ENCODE results near the gene SLC13A5. TPM values are rescaled to one million over a fixed set of nuclear protein-coding genes. Genes with fewer than 3 reads are reported as not detected.
A peak's percentile ranks its signal among the peaks of the same experiment; 100 is the strongest.
"Not testable (repeated sequence)": the region's sequence is repeated elsewhere in the genome, so short reads cannot be mapped to it uniquely, and the experiment has no call there.

SLC13A5 gene
- under 1 TPM in 7 of 8 experiments, not detected in 1; 0.07 to 0.73 (median 0.17) TPM for total RNA-seq

GRCh38 chr17:6713130-6713917, at the start of gene SLC13A5:
Gene SLC13A5, minus strand, starts transcription at chr17:6713369. Its CDS starts 36 bp downstream, at chr17:6713333.
- 0 to 15% (median 0%) methylated on average over 1 to 12 of the region's 71 CpGs; no CpG with 5 or more reads in 7 of the 10 experiments for WGBS, 10 experiments
- in situ Hi-C loops (cut with MboI; ENCODE audit: low pct_unique_long_range_greater_than_20kb in 2 of 9, low sequenced_read_pairs in 9 of 9, unreplicated experiment in 9 of 9) = no loop called here
- ATAC-seq (replicated peaks in 6 of 8) = peak; percentile 31 to 92 (median 88)
- no peaks in the 10 kb centered on the region for H3K4me1 ChIP-seq (replicated peaks in 1 of 2)
- H3K27ac ChIP-seq = no peak within 1 kb of the TSS
- H3K4me3 ChIP-seq = peak within 1 kb of the TSS; percentile 8 to 31 (median 25)

DNA sequence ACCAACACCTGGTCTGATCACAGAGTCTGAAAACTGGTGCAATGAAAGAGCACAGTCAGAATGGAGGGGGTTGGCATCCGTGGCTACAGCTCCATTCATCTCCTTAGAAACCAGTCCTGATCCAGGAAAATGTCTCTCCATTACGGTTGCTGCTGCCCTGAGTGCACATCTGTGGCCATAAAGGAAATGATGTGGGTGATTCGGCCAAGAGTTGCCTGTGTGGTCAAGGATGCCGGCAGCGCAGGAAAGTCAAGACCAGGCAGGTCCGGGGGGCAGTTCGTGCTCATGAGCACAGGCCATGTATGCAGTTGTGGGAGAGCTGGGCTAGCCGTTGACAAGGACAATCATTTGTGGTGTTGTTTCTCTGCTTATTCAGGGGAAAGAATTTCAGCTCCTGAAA, 48.6 kb upstream of the SLC13A5 start:
- 20 to 84% (median 63%) methylated on average over 1 to 8 of the region's 8 CpGs; no CpG with 5 or more reads in 4 of the 10 experiments for WGBS, 10 experiments
- Histone ChIP-seq H3K4me3 (no peak overlapping the region), H3K4me1 (replicated peaks in 1 of 2) (peaks cover 0 to 8% of the 10 kb centered on the region in 2 donors), H3K27ac (no peak overlapping the region)
- peak in 3 of 8 experiments; percentile 45 to 97 (median 69) for ATAC-seq (replicated peaks in 6 of 8)
- in situ Hi-C loops (cut with MboI; ENCODE audit: low pct_unique_long_range_greater_than_20kb in 2 of 9, low sequenced_read_pairs in 9 of 9, unreplicated experiment in 9 of 9) = loop anchor here in 1 of 9 experiments (10.0 kb wide), 1 partner anchor 97 kb away; no protein-coding TSS in a partner anchor

GRCh38 chr17:6757747-6758146, 44.6 kb upstream of the SLC13A5 start:
- Histone ChIP-seq H3K4me1 (replicated peaks in 1 of 2) (peaks cover 0 to 19% of the 10 kb centered on the region in 2 donors), H3K4me3 (no peak overlapping the region), H3K27ac (no peak overlapping the region)
- 55 to 100% (median 71%) methylated on average over 1 to 2 of the region's 2 CpGs; no CpG with 5 or more reads in 3 of the 10 experiments for WGBS, 10 experiments
- ATAC-seq (replicated peaks in 6 of 8) = no peak
- in situ Hi-C loops (cut with MboI; ENCODE audit: low pct_unique_long_range_greater_than_20kb in 2 of 9, low sequenced_read_pairs in 9 of 9, unreplicated experiment in 9 of 9) = no loop called here

DNA sequence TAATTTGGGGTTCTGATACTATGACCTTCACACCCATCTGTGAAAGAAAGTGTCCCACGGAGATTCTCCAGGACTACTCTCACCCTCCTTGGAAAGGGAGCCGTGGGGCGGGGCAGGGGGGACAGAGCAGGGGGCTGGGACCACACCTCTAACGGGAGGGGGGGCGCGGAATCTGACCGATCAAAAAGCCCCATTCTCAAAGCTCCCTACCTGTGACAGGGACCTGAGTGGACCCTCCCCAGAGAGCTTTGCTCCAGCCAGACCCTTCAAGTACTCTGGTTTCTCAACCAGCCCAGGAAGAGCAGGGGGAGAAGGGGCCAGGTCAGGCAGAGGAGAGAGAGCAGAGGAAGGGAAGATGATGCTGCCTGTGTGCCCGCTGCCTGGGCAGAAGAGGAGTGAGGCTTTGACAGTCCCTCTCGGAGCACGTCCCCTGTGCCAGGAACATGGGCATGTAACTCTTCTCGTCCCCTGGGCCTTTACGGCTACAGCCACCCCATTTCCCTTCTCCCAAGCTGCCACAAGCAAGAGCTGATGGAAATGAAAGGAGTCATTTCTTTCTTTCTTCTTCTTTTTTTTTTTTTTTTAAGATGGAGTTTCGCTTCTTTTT, 43.4 kb upstream of the SLC13A5 start:
- WGBS, 10 experiments = 60 to 100% (median 83%) methylated on average over 1 to 4 of the region's 13 CpGs; no CpG with 5 or more reads in 5 of the 10 experiments
- in situ Hi-C loops (cut with MboI; ENCODE audit: low pct_unique_long_range_greater_than_20kb in 2 of 9, low sequenced_read_pairs in 9 of 9, unreplicated experiment in 9 of 9) = no loop called here
- peak in 1 of 8 experiments; percentile 4 for ATAC-seq (replicated peaks in 6 of 8)
- no peak overlapping the region for H3K4me3 ChIP-seq
- H3K27ac ChIP-seq = no peak overlapping the region
- H3K4me1 ChIP-seq (replicated peaks in 1 of 2) = peaks cover 0 to 21% of the 10 kb centered on the region in 2 donors

DNA sequence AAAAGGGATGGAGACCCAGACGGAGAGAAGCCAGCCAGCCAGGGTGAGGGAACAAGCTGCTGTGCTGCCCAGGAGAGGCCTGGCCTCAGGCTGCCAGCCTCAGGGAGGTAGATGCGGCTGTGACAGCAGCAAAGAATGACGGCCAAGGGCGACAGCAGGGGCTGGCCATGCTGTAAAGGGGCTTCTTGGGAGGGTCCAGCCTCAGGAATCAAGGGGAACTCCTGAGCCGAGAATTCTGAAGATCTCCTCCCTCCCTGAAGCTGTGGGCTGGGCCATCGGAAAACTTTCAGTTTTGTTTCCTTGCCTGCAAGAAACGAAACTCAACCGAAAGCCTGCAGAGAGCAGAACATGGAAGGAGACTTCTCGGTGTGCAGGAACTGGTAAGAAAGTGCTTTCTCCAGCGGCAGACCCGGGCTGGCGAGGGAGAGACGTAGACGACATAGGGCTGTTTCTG, 42.6 kb upstream of the SLC13A5 start, which contains the start of gene XAF1:
TSS of gene XAF1 (plus strand) at position 316 of the 454 bp plus-strand sequence. CDS start at position 349, 33 bp downstream.
- H3K27ac ChIP-seq = no peak within 1 kb of the TSS

DNA sequence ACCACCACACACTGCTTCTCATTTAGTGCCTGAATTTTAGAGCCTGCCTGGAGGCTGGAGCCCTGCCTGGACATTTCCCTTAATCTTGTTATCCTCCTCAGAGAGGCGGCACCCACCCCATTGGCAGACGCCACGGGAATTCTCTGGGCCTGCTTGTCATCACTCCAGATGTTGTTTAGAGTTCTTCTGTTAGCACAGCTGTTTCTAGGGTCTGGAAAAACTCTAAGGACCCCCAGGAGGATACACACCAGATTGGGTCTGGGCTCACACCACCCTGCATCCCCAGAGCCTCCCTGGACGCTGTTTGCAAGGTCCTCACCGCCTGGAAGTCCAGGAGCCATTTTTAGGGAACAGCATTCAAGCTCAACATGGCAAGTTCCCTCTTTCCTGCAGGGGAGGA, 42.1 kb upstream of the SLC13A5 start:
- H3K4me1 ChIP-seq (replicated peaks in 1 of 2) = peaks cover 0 to 18% of the 10 kb centered on the region in 2 donors
- H3K27ac ChIP-seq = no peak overlapping the region
- no peak overlapping the region for H3K4me3 ChIP-seq
- peak in 3 of 8 experiments; percentile 23 to 55 (median 49) for ATAC-seq (replicated peaks in 6 of 8)
- in situ Hi-C loops (cut with MboI; ENCODE audit: low pct_unique_long_range_greater_than_20kb in 2 of 9, low sequenced_read_pairs in 9 of 9, unreplicated experiment in 9 of 9) = no loop called here
- WGBS, 10 experiments = 6 to 90% (median 74%) methylated on average over 1 to 5 of the region's 5 CpGs; no CpG with 5 or more reads in 4 of the 10 experiments

More for the DNA sequence above, 42.6 kb upstream of the SLC13A5 start, which contains the start of gene XAF1:
- ATAC-seq (replicated peaks in 6 of 8) = peak in 3 of 8 experiments; percentile 66 to 77 (median 74)
- 5 to 87% (median 51%) methylated on average over 1 to 8 of the region's 14 CpGs; no CpG with 5 or more reads in 1 of the 10 experiments for WGBS, 10 experiments
- Histone ChIP-seq H3K4me1 (replicated peaks in 1 of 2) (peaks cover 0 to 18% of the 10 kb centered on the region in 2 donors), H3K4me3 (no peak within 1 kb of the TSS)
- in situ Hi-C loops (cut with MboI; ENCODE audit: low pct_unique_long_range_greater_than_20kb in 2 of 9, low sequenced_read_pairs in 9 of 9, unreplicated experiment in 9 of 9) = no loop called here

DNA sequence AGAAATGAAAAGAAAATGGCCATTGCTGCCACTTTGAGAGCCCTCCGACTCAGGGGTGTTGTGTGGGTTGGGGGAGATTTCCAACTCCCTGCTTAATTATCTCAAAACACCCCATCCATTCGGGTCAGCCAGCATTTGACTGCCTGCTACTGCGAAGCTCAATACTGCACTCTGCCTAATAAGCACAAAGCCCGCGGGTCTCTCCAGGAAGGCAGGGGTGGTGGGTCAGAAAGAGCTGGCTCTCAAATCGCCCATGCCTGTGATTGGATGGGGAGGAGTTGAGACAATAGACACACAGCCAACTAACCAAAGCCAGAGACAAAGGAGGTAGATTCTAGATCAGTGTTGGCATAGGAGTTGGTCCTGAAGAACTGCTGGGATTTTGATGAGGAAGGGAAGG, 40.4 kb upstream of the SLC13A5 start:
- Histone ChIP-seq H3K4me1 (replicated peaks in 1 of 2) (peaks cover 0 to 18% of the 10 kb centered on the region in 2 donors), H3K27ac (peak overlapping the region in 1 of 2 donors; percentile 44), H3K4me3 (no peak overlapping the region)
- ATAC-seq (replicated peaks in 6 of 8) = peak in 1 of 8 experiments; percentile 3
- 60 to 90% (median 80%) methylated on average over 1 to 5 of the region's 6 CpGs; no CpG with 5 or more reads in 3 of the 10 experiments for WGBS, 10 experiments
- in situ Hi-C loops (cut with MboI; ENCODE audit: low pct_unique_long_range_greater_than_20kb in 2 of 9, low sequenced_read_pairs in 9 of 9, unreplicated experiment in 9 of 9) = no loop called here

- peaks cover 0 to 18% of the 10 kb centered on the region in 2 donors for H3K4me1 ChIP-seq (replicated peaks in 1 of 2)
- 0 to 67% (median 35%) methylated on average over 1 to 6 of the region's 9 CpGs; no CpG with 5 or more reads in 2 of the 10 experiments for WGBS, 10 experiments
- peak in 5 of 8 experiments; percentile 35 to 98 (median 96) for ATAC-seq (replicated peaks in 6 of 8)
- no peak overlapping the region for H3K4me3 ChIP-seq
- peak overlapping the region in 1 of 2 donors; percentile 44 for H3K27ac ChIP-seq
- in situ Hi-C loops (cut with MboI; ENCODE audit: low pct_unique_long_range_greater_than_20kb in 2 of 9, low sequenced_read_pairs in 9 of 9, unreplicated experiment in 9 of 9) = no loop called here
These were observed 39.9 kb upstream of the SLC13A5 start for GRCh38 chr17:6753006-6753445.

- peak in 4 of 8 experiments; percentile 7 to 63 (median 54) for ATAC-seq (replicated peaks in 6 of 8)
These were observed 39.1 kb upstream of the SLC13A5 start for GRCh38 chr17:6752068-6752909.

GRCh38 chr17:6749519-6749918, 36.4 kb upstream of the SLC13A5 start:
- ATAC-seq (replicated peaks in 6 of 8) = no peak
- H3K27ac ChIP-seq = no peak overlapping the region
- 61 to 90% (median 73%) methylated on average over 3 to 6 of the region's 6 CpGs for WGBS, 10 experiments
- H3K4me1 ChIP-seq (replicated peaks in 1 of 2) = peaks cover 0 to 18% of the 10 kb centered on the region in 2 donors
- in situ Hi-C loops (cut with MboI; ENCODE audit: low pct_unique_long_range_greater_than_20kb in 2 of 9, low sequenced_read_pairs in 9 of 9, unreplicated experiment in 9 of 9) = no loop called here
- H3K4me3 ChIP-seq = no peak overlapping the region

More at GRCh38 chr17:6752068-6752909, 39.1 kb upstream of the SLC13A5 start:
- in situ Hi-C loops (cut with MboI; ENCODE audit: low pct_unique_long_range_greater_than_20kb in 2 of 9, low sequenced_read_pairs in 9 of 9, unreplicated experiment in 9 of 9) = no loop called here
- Histone ChIP-seq H3K4me3 (no peak overlapping the region), H3K27ac (peak overlapping the region in 1 of 2 donors; percentile 44), H3K4me1 (replicated peaks in 1 of 2) (peaks cover 0 to 18% of the 10 kb centered on the region in 2 donors)
- WGBS, 10 experiments = 0 to 100% (median 49%) methylated on average over 2 to 6 of the region's 7 CpGs; no CpG with 5 or more reads in 2 of the 10 experiments

DNA sequence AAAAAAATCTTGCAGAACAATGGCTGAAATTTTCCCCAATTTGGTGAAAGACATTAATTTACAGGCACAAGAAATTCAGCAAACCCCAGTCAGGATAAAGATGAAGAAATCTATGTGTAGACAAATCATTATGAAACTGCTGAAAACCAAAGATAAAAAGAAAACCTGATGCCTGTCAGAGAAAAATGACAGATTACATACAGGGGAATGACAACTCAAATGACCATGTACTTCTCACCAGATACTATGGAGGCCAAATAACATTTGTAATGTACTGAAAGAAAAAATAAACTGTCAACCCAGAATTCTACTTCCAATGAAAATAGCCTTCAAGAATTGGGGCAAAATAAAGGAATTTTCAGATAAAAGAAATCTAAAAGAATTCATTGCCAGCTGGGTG, 35.4 kb upstream of the SLC13A5 start:
- Histone ChIP-seq H3K4me1 (replicated peaks in 1 of 2) (peaks cover 0 to 16% of the 10 kb centered on the region in 2 donors), H3K4me3 (no peak overlapping the region), H3K27ac (no peak overlapping the region)
- no peak for ATAC-seq (replicated peaks in 6 of 8)
- in situ Hi-C loops (cut with MboI; ENCODE audit: low pct_unique_long_range_greater_than_20kb in 2 of 9, low sequenced_read_pairs in 9 of 9, unreplicated experiment in 9 of 9) = no loop called here

- ATAC-seq (replicated peaks in 6 of 8); H3K4me3 ChIP-seq; H3K27ac ChIP-seq; in situ Hi-C loops (cut with MboI; ENCODE audit: low pct_unique_long_range_greater_than_20kb in 2 of 9, low sequenced_read_pairs in 9 of 9, unreplicated experiment in 9 of 9); H3K4me1 ChIP-seq (replicated peaks in 1 of 2): not testable (repeated sequence)
- WGBS, 10 experiments = 36 to 87% (median 75%) methylated on average over 2 to 6 of the region's 6 CpGs
These were observed 33.5 kb upstream of the SLC13A5 start for GRCh38 chr17:6746665-6747064.

Data from motor neuron (in vitro differentiated cells).